Right kidney (tissue), 1 donor: Measurements from ENCODE around the gene ACCS.

Source experiments
- DNase-seq: peaks from one replicate; pipeline ENCODE4 v3.0.0-alpha.2; 2016

The ACCS gene

DNA sequence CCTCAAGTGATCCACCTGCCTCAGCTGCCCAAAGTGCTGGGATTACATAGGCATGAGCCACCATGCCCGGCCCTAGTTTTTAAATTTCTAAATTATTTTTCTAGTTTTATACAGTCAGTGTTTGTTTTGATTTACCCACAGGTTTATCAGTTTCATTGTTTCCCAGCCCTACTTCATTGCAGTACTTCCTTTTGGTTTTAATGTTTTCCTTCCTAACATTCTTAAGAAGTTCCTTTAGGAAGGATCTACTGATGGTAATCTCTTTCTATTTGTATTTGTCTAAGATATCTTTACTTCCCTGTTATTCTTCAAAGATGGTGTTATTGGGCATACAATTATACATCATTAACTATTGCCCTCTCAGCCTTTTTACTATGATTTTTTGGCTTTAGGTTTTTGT lies 24.5 kb downstream of the ACCS start:
- no peak for DNase-seq

- peak; percentile 34 for DNase-seq
These were observed 28.3 kb downstream of the ACCS start for GRCh38 chr11:44094260-44094868.

DNA sequence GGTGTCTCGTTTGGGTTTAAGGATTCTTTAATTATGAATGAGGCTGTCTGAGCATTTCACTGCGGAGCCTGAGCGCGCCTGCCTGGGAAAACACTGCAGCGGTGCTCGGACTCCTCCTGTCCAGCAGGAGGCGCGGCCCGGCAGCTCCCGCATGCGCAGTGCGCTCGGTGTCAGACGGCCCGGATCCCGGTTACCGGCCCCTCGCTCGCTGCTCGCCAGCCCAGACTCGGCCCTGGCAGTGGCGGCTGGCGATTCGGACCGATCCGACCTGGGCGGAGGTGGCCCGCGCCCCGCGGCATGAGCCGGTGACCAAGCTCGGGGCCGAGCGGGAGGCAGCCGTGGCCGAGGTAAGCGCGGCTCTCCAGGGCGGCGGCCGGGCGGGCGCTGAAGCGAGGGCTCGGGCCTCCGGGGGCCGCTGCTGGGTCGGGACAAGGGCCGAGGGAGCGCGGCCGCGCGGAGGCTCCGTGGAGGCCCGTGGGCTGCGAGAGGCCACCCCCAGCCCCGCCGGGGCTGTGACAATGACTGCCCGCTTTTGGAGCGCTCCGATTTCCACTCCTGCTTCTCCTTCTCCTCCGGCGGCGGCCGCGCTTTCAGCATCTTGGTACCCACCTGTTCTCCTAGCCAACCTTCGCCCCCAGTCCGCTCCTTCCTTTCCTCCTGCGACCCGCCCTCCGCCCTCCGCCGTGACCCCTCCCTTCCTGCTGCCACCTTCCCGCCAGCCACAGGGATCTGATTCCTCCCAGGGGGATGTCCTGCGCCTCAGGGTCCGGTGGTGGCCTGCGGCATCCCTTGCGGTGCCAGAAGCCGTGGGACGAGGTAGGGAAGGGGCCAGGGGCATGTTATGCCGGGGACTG lies 29.7 kb downstream of the ACCS start, which contains the start of gene EXT2:
EXT2 (plus strand) TSS at position 173 of the 854 bp plus-strand sequence. CDS start 12,035 bp downstream, outside the sequence.
- peak; percentile 97 for DNase-seq

DNA sequence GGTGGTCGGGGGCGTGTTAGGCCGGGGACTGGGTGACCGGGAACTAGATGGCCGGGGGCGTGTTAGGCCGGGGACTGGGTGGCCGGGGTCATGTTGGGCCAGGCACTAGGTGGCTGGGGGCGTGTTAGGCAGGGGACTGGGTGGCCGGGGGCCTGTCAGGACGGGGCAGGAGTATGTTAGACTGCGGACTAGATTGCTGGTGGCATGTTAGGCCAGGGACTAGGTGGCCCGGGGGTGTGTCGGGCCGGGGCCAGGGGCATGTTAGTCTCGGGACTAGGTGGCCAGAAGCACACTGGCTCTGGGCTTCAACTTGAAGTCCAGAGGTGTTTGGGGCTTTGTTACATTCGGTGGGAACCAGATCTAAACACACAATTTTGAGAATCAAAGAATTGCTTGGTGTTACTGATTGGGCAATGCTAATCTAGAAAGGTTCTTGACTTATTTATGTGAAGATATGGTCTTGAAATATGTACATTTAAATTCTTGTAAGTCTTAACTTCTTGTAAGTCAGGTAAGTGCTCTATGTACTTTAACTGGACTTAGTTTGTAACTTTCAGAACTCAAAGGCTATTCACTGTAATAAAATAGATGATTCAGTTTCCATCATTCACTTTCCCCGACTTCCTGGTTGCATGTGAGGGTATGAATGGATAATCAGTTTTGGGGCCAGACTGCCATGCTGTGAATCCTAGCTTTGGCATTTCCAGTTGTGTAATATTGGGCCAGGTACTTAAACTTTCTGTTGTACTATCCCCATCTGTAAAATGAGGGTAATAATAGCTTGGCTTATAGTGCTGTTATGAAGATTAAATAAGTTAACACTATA lies 30.5 kb downstream of the ACCS start:
- DNase-seq, result no peak

- DNase-seq, result no peak
These were observed 31.8 kb downstream of the ACCS start for GRCh38 chr11:44097821-44098220.

DNA sequence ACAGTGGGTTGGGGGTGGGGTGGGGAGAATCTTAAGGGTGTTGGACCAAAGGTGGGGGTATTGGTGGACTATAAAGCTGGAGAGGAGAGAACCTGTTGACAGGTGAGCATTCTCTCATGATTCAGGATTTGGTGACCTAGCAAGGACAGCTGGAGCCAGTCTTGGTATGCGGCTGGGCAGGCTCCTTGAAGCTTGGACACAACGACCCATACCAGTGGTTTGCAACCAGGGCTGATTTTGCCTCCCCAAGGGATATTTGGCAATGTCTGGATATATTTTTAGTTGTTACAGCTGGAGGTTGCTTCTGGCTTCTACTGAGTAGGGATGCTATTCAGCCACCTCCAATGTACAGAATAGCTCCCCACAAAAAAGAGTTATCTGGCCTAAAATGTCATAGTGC lies 35.0 kb downstream of the ACCS start:
- DNase-seq, result no peak

DNA sequence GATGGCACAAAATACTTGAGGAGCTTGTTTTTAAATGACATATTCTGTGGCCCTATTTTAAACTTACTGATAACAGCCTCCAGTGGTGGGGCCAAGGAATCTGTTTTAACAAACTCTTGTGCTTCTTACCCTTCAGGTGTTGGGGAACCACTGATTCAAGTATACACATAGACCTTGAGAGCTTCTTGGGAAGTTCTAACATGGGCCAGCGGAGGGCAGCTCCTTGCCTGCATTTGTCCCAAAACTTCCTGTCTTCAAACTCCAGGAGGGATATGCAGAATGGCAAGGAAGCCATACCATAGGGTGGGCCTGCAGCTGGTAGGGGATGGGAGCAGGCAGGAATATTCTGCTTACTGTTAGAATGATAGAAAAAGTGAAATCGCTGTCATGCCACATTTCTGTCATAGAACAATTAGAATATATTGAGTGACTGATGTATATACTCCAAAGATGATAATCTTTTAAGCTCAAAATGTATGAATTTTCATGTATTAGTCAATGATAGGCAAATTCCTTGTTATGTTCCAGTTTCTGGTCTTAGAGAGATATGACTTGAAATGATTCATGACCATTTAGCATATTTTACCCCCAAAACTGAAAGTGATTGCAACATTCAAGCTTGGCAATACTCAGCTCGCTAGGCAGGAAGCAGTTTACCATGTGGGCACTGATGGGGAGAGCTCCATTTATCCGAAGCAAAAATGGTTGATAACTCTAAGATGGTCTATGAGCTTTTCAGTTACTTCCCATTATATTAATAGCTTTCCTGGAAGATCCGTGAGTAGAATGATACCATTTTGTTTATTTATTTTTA lies 38.6 kb downstream of the ACCS start:
- DNase-seq, result no peak

GRCh38 chr11:44108260-44108659 lies 42.2 kb downstream of the ACCS start:
- no peak for DNase-seq

- peak; percentile 22 for DNase-seq
These were observed 44.2 kb downstream of the ACCS start for GRCh38 chr11:44110231-44110679.

GRCh38 chr11:44112091-44112821 lies 46.2 kb downstream of the ACCS start:
- no peak for DNase-seq

GRCh38 chr11:44113018-44113417 lies 46.9 kb downstream of the ACCS start:
- no peak for DNase-seq

GRCh38 chr11:44113572-44113971 lies 47.5 kb downstream of the ACCS start:
- no peak for DNase-seq

- DNase-seq, result no peak
These were observed 50.3 kb downstream of the ACCS start for GRCh38 chr11:44116234-44116830.

- no peak for DNase-seq
These were observed 54.1 kb downstream of the ACCS start for GRCh38 chr11:44120169-44120568.

DNA sequence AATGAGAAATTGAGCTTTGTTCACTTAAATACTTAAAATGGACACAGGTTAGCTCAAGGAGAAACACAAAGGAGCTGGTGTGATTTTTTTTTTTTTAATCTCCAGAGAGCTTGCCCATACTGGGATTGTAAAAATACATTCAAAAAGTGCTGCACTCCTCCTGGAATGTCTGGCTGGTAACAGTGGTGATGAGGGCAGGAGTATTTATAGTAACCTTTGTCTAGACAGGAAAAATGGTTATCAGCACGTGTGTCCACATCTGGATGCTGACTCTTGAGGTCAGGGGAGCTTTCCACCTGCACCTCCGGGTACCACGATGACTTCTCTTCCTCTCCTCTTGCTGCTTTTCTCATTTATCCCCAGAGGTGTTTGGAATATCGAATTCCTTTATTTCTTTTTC lies 59.5 kb downstream of the ACCS start:
- DNase-seq, result no peak

DNA sequence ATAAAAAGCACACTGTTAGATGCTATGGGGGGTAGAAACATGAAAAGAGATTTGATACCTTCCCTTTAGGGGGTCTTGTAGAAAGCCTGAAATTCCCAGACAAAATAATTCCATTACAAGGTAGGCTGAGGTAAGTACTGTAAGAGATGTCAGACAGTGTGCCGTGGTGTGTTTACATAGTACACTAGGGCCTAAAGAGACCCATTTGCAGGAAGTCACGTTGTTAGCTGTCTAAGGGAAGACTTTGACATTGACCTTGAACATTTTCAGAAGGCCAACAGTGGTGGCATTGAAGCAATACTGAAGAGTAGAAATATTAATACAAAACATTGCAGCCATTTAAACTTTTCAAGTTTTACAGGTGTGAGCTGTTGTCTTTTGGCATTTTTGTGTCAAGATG lies 60.2 kb downstream of the ACCS start:
- DNase-seq, result no peak

DNA sequence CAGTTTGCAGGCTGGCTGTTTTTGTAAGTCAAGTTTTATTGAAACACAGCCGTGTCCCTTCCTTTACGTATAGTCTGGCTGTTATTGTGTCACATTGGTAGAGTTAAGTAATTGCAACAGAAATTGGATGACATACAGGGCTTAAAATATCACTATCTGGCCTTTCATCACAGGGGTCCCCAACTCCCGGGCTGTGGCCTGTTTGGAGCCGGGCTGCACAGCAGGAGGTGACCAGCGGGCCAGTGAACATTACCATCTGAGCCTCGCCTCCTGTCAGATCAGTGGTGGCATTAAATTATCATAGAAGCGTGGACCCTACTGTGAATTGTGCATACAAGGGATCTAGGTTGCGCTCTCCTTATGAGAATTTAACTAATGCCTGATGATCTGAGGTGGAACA lies 61.1 kb downstream of the ACCS start:
- DNase-seq, result no peak

DNA sequence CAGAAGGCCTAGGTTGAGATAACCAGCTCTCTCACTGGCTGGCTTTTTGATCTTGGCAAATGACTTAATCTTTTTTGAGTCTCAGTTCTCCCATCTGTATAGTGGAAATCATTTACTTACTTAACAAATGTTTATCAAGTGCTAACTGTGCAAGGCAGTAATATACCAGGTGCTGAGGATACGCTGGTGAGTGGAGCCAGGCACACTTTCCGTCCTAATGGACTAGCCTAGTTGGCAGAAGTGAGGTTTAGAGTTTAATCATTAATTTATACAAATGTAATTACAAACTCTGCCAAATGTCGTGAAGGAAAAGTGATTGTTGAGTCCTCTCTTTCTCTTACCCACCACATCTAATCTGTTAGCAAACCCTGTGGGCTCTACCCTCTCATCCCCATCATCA lies 62.7 kb downstream of the ACCS start:
- DNase-seq, result no peak

GRCh38 chr11:44130751-44131150 lies 64.7 kb downstream of the ACCS start:
- no peak for DNase-seq

DNA sequence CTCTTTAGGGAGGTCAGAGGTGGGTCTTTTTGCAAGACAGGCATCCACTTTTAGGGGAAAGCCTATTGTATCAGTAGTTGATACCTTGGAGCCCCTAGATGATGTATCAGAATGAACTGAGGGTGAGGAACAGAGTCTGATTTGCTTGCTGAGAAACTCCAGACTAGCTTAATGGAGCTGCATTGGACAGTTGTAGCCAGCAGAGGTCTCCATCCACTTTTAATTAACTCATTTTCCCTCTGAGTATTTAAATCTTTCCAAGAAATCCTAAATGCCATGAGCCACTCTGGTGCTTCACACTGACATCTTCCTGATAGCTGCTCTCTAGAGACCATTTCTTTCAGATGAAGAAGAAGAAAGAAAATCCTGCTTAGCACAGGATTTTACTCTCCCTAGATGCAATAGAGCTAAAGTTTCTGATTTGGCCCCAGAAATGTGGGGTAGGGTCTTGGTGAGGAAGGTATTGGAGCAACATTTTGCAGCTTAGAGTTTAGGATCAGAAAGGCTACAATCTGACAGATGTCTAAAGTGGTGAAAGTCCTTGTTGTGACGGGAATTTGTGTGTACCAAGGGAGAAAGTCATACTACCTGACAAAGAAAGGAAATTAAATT lies 67.4 kb downstream of the ACCS start:
- peak; percentile 32 for DNase-seq
